Left kidney (tissue), 2 donors: ENCODE results near the gene PLXND1. TPM values are rescaled to one million over a fixed set of nuclear protein-coding genes. Genes with fewer than 3 reads are reported as not detected.

ENCODE experiments used
- DNase-seq: peaks from one replicate; pipeline ENCODE4 v3.0.0-alpha.2; 2013
- polyA plus RNA-seq: library from polyadenylated mRNA; unstranded; fragments of 120-200 nt; gene quantifications from one replicate; pipeline ENCODE4 v1.2.1, GENCODE V29; 2013; ENCODE audit not compliant: insufficient read length

The PLXND1 gene
- polyA plus RNA-seq, 1 donor = 147 TPM

GRCh38 chr3:129583289-129583688 lies 23.2 kb downstream of the PLXND1 start:
- DNase-seq = no peak

DNA sequence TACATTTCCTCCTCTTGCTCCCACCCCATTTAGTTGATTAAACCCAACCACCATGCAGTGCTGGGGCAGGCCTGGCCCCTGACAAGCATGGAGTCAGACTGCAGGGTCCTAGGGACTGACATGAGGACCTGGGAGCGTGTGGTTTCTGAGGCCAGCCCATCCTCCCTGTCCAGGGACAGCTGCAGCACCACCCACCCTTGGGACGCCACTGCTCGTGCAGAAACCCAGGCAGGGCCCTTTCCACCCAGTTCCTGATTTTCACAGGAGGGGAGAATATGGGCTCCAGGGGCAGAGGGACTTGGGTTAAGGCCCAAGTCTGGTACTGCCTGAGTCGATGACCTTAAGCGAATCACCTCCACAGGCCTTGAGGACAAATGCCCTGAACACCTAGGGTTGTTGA lies 23.7 kb downstream of the PLXND1 start:
- no peak for DNase-seq

GRCh38 chr3:129581623-129582022 lies 24.9 kb downstream of the PLXND1 start:
- DNase-seq = no peak

DNA sequence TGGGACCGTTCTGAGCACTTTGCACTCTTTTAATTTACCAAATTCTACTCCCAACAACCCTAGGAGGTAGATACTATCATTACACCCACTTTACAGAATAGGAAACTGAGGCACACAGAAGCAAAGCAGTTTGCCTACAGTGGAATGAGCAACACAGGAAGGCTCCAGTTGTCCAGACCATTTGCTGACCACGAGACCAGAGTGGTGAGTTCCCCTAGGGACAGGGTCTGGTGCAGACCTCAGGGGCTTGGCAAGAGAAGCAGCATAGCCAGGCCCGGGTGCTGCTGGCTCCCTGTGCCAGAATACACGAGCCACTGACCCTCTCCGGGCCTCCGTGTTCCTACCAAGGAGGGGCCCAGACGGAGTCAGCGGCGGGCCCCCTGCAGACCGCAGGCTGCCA lies 26.5 kb downstream of the PLXND1 start:
- no peak for DNase-seq

- no peak for DNase-seq
These were observed 28.3 kb downstream of the PLXND1 start for GRCh38 chr3:129577925-129578786.

GRCh38 chr3:129577366-129577765 lies 29.1 kb downstream of the PLXND1 start:
- no peak for DNase-seq

GRCh38 chr3:129576514-129577352 lies 29.7 kb downstream of the PLXND1 start:
- DNase-seq = no peak

- no peak for DNase-seq
These were observed 30.5 kb downstream of the PLXND1 start for GRCh38 chr3:129575997-129576384.

- DNase-seq = no peak
These were observed 31.1 kb downstream of the PLXND1 start for GRCh38 chr3:129575233-129575996.

GRCh38 chr3:129574206-129574605 lies 32.3 kb downstream of the PLXND1 start:
- no peak for DNase-seq

DNA sequence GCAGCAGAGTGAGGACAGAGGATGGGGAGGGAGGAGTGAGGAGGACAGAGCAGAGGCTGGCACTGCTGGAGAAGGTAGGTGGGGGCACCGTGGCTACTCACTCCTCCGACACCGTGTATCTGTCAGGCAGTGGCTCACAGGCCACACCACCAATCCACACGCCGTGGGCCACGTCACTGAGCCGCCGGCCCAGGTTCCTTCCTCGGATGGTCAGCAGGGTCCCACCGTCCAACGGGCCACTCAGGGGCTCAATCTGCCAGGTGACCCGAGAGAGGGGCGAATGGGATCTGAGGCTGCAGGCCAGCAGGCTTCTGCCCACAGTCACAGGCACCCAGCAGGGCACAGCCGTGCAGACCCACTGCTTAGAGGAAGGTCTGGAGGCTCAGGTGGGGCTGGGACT lies 33.0 kb downstream of the PLXND1 start:
- no peak for DNase-seq

DNA sequence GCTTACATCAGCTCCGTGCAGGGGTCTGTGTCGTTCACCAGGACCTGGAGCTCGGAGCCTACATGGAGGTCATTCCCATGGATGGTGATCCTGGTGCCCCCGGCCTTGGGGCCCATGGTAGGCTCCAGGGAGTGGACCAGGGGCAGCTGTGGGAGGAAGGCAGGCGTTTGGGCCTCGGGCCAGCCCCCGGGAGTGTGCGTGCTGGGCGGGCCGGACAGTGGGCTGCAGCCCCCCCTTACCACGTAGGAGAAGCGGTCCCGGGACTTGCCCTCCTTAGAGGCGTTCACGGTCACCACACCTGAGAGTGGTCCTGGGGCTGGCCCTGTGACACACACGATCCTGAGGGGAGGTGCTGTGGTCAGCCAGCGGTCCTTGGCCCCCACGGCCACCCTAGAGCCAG lies 33.9 kb downstream of the PLXND1 start:
- DNase-seq = no peak

DNA sequence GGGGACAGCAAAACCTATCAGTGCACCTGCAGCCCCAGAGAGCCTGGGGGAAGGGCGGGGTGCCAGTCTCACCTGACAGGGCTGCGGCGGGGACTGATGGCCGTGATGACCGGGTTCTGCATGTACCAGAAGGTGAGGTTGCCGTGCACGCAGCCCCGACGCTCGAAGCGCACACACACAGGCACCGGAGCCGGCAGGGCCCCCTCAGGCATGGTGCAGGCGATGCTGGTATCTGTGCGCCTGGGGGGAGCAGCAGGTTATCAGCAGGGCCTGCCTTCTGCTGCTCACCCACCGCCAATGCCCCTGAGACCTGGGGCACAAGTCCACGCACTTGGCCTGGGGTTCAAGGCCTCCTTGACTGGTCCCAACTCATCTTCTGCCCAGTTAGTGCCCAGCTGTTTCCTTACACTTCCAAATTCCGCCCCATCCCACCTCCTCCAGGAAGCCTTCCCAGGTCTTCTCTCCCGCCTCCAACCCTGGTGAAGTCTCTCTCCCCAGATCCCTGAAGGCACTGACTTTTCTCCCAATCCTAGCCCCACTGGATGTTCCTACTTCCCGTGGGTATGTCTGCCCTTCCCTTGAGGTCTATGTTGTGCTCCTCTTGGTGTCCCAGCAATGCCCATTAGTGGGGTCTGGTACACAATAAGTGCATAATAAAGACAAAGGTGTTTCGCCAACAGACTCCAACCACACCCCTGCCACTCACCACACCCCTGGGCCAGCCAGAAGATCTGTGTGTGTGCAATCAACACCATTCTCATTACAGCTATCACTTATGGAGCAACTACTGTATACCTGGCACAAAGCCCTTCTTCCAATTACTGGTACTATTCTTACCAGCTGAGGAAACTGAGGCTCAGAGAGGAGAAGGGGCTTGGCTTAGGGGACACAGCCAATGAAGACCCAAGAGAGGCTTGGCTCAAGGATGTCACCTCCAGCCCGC lies 34.6 kb downstream of the PLXND1 start:
- DNase-seq = no peak

- DNase-seq = no peak
These were observed 36.6 kb downstream of the PLXND1 start for GRCh38 chr3:129569856-129570255.

GRCh38 chr3:129567939-129568338 lies 38.5 kb downstream of the PLXND1 start:
- DNase-seq = no peak

DNA sequence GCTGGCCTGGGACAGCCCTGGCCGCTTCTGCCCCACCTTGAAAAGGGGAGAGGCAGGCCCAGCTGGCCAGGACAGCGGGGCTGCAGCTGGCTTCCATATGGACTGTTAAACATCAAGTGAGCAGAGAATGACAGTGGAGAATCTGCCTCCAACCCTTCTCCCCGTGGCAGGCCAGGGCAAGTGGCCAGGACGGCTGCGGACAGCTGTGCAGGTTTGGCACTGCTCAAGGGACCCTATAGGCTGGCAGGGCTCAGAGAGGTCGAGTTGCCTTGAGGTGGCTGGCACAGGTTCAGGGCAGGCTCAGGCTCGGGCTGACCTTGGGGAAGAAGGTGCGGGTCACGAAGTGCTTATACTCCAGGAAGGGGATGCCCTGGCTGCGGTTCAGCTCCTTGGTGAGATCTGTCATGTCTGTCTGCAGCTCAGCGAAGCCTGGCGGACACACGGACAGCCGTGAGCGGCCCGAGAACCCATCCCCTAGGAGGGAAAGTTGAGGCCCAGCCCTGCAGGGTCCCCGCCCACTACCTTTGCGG lies 39.2 kb downstream of the PLXND1 start:
- DNase-seq = no peak

- no peak for DNase-seq
These were observed 40.6 kb downstream of the PLXND1 start for GRCh38 chr3:129565902-129566301.

DNA sequence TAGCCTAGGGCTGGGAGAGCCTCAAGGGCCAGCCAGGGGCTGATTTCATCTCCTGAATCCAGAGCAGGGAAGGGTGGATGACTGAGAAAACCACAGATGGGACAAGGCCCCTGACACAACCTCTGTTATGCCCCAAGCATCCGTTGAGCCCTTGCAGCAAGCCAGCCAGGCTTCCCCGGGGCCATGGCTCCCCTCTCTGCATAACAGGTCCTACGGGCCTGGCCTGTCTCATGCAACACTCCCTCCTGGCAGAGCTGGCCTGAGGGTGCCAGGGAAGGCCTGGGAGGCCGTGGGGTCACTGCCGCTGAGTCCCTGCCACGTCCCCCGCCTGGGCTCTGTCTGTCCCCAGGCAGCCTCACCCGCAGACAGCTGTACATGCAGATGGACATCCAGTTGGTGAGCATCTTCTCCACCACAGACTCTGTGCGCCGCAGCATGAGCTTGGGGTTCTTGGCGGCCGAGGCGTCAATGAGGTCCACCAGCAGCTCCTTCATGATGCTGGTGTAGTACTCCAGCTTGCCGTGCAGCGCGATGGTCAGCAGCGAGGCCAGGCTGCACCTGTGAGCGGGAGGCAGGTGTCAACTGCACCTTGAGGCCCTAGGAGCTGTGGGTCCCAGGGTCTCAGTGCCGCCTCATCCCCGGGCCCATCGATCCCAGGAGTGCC lies 41.4 kb downstream of the PLXND1 start:
- DNase-seq = no peak

DNA sequence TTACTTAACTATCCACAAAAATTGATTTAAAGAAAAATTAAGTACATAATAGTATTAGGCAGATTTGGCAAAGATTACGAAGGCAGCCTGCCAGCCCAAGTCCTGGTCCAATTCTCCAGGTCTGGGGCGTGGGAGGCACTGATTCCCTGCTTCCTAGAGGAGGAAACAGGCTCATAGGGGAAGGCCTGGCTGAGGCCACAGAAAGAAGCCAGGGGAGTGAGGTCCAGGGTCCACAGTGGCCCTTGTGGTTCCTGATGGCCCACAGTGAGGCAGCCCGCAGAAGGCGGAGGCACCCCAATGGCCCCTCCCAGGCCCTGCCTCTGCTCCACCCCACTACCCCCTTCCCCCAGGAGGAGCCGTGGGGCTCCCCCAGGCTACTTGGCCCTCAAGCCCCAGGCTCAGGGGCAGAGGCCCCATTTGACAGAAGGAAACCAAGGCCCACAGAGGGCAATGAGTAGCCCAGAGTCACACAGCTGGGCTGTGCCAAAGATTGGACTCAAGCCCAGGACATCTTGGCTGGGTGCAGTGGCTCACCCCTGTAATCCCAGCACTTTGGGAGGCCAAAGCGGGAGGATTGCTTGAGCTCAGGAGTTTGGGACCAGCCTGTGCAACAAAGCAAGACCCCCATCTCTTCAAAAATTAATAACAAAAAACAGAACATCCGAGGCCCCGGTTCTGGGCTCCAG lies 42.5 kb downstream of the PLXND1 start:
- DNase-seq = no peak

GRCh38 chr3:129563332-129563731 lies 43.1 kb downstream of the PLXND1 start:
- no peak for DNase-seq
